Left forelimb (tissue), 1 donor: Measurements from ENCODE around the gene IDH1.
A peak's percentile ranks its signal among the peaks of the same experiment; 100 is the strongest.
"Not testable (repeated sequence)": the region's sequence is repeated elsewhere in the genome, so short reads cannot be mapped to it uniquely, and the experiment has no call there.

Source experiments
- DNase-seq: peaks from one replicate; pipeline ENCODE4 v3.0.0-alpha.2; 2018; ENCODE audit warnings: low spot score

IDH1 gene

DNA sequence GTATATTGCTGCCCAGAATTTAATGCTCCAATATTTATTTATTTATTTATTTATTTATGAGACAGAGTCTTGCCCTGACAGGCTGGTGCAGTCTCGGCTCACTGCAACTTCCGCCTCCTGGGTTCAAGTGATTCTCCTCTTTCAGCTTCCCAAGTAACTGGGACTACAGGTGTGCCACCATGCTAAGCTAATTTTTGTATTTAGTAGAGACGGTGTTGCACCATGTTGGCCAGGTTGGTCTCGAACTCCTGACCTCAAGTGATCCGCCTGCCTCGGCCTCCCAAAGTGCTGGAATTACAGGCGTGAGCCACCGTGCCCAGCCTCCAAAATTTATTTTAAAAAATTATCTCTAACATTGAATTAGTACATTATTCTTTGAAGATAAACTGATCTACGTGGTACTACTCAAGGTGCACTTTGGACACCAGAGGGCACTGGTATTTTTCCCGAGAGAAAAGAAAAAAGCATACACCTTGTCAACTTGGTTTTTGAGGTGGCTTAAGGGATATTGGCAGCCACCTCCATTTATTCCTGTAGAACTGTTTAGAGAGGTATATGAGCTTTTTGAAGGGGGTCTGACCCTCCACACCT lies 1.4 kb upstream of the IDH1 start:
- no peak for DNase-seq

GRCh38 chr2:208255557-208256106 lies 761 bp upstream of the IDH1 start:
- no peak for DNase-seq

DNA sequence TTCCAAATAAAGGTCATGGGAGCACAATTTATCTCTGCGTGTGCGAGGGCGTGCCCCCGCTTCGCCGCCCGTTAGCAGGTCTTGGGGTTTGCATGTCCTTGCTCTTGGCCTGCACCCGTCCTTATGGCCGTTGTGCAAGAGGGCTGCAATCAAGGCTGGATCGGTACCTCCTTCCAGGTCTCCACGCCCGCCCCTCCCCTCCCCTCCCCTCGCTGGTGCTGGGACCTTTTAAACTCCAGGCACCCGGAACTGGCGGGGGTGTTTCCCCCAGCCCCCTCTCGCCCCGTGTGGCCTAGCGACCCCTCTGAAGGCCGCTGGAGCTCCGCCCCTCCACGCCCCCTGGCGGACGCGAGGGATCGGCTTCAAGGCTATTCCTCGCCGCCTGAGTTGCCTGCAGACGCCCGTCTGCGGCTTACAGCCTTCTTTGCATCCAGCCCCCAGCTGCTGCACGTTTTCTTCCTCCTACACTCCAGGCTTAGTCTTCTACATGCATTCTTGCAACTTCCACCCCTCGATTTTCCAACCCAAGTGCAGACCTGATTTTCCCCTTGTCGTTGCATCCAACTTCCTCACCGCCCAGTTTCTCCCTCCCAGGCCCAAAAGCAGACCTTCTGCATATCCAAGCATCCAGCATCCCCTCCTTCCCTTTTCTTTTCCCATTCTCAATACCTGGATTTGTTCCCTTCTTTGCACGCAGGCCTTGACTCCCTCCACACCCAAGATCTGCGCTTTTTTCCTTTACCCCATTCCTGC lies 577 bp downstream of the IDH1 start:
- peak; percentile 91 for DNase-seq

- no peak for DNase-seq
Observed at GRCh38 chr2:208253600-208254117, 1.2 kb downstream of the IDH1 start.

- DNase-seq: no peak
Observed at GRCh38 chr2:208252716-208253492, 2.0 kb downstream of the IDH1 start.

DNA sequence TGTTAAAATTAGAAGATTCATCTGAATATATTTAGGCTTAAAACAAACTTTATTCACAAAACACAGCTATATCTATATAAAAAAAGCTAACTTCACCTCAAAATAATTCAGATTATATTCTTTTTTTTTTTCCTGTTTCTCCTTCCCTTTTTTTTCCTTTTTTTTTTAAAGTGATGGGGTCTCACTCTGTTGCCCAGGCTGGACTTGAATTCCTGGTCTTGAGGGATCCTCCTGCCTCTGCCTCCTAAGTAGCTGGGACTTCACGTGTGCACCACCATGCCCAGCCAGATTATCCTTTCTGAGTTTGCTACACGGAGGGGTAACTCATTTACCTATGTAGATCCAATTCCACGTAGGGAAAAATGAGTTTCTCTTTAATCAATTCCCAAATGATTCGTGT lies 3.8 kb downstream of the IDH1 start:
- no peak for DNase-seq

- DNase-seq: no peak
Observed at GRCh38 chr2:208250388-208250787, 4.5 kb downstream of the IDH1 start.

DNA sequence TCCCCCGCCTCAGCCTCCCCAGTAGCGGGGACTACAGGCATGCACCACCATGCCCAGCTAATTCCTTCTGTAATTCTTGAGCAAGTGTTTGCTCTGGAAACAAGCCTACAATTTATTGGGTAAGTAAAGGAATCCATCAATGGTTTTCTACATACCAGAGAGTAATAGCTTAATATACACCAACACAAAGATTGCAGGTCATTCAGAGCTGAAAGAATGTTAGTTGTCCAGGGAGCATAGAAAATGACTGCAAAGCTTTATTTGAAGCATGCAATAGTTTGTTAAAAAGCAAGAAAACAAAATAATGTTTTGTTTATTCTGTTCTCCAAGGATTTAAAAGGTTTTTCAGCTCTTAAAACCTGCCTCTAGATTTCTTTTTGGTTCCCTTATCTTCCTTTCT lies 5.6 kb downstream of the IDH1 start:
- DNase-seq: no peak

GRCh38 chr2:208248601-208249000 lies 6.3 kb downstream of the IDH1 start:
- no peak for DNase-seq

- DNase-seq: no peak
Observed at GRCh38 chr2:208245746-208246145, 9.1 kb downstream of the IDH1 start.

DNA sequence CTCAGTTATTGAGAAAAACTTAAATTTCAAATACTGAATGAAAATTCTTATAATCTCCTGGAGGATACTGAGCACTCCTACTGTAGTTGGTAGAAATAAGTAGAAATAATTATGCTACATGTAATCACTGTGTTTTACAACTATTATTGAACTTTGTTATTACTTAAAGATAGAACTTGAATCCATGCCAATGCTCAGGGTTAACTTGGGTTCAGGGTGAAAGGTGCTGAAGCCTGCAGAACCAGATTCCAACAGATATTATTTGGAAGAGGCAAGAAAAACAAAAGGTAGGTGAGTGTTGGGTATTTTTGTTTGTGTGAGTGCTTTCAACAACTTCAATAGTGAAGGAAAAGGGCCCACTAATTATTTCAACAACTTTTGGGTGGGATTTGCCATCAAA lies 10.4 kb downstream of the IDH1 start:
- DNase-seq: no peak

- DNase-seq: no peak
Observed at GRCh38 chr2:208240619-208241209, 14.2 kb downstream of the IDH1 start.

DNA sequence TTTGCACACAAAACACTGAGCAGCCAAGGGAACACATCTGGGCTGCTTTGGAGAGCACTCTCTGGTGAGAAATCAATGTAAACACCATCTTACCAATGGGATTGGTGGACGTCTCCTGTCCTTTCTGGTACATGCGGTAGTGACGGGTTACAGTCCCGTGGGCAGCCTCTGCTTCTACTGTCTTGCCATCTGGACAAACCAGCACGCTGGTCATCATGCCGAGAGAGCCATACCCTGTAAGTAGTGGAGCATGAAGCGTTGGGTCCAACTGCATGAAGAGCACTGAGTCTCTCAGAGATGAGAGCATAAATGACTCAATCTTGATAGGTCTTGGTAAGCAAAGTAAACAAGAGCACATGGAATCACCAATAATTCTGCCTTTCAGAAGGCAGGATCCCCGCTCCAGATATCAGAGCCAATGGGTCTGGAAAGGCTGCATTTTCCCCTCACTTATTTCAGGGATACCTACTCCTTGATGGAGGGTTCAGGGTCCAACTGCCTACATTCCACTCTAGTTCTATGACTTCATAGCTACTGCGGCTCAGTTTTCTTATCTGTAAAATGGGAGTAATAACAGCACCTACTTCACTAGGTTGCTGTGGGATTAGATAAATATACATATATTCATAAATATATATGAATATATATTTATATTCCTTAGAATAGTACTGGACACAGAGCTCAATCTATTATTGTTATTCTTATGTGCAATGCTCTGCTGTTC lies 14.9 kb downstream of the IDH1 start:
- no peak for DNase-seq

- DNase-seq: no peak
Observed at GRCh38 chr2:208235860-208236259, 19.0 kb downstream of the IDH1 start.

DNA sequence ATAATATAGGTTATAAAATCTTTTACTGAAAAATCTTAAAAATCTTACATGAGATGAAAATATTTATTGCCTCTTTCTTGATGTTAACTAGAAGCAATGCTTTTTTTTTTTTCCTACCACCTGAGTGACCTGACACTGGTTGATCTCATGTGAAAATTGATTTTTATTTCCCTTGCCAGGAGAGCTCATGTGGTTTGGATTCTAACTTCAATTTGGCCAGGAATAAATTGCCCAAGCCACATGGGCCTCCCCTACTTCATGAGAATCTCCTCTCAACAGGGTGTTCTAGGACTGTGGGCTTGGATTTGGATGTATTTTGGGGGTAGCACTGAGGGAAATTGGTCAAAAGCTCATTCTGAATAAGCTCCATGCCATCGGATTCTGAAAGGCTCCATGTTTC lies 20.1 kb downstream of the IDH1 start:
- DNase-seq: no peak

DNA sequence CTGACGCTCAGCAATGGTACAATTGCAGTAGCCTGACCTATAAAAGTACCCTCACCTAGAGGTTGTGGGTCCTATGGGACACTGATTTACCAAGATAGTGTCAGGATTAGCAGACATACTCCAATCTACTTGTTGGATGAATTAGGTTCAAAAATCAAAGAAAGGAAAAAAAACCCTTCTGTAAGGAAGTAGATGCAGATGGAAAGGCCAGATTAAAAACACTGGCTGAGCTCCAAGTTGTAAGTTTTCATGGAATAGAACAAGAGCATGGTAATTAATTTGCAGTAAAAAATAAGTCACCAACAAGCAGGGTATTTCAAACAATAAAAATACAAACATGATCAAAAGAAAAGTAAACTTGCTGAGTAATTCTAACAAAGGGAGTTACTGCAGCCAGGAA lies 26.4 kb downstream of the IDH1 start:
- DNase-seq: no peak

- DNase-seq: no peak
Observed at GRCh38 chr2:208227581-208228232, 27.2 kb downstream of the IDH1 start.

GRCh38 chr2:208224802-208225201 lies 30.1 kb downstream of the IDH1 start:
- no peak for DNase-seq

DNA sequence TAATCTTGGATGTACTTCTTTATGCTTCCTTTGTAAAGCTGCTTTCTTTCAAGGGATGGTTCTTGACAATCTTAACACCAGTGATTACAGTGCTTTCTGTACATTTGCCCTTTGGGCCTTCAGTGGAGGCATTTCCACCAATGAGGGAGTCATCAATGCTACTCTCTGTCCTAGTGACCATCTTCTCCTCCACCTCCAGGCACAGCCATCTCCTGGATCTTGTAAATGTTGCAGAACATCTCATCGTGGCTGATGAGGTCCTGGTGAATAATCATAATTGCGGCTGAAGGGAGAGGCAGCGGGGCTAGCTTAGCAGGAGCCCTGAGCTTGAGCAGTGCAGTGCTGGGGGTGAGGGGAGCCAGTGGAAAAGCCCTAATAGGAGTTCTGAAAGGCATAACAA lies 32.5 kb downstream of the IDH1 start:
- no peak for DNase-seq

DNA sequence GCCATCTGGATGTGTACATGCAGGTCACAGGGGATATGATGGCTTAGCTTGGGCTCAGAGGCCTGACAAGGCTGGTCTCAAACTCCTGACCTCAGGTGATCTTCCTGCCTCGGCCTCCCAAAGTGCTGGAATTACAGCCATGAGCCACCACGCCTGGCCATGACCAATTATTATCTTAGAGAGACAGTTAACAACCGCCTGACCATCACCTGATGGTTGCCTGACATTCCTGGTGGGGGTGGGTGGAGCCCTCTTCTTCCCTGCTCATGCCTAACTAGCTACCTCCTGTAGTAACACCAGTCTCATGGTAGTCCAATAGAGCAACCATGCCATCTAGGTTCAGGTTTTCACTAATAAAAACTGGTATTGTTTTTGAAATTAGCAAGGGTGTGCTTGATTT lies 33.0 kb downstream of the IDH1 start:
- DNase-seq: not testable (repeated sequence)
